Nephron (organoid): ENCODE results near the gene DIABLO.
"Not testable (repeated sequence)": the region's sequence is repeated elsewhere in the genome, so short reads cannot be mapped to it uniquely, and the experiment has no call there.

Experiments used
- H3K27ac Mint-ChIP-seq, 3 experiments: 2 replicates each; pipeline ENCODE4 v1.8.0; 2020; ENCODE audit warnings: mixed read lengths in 3 of 3, mild to moderate bottlenecking in 2 of 3, moderate library complexity in 1 of 3
- H3K27me3 Mint-ChIP-seq: 2 replicates; pipeline ENCODE4 v1.8.0; 2021; ENCODE audit warnings: low read depth, mild to moderate bottlenecking, moderate library complexity, mixed read lengths
- H3K36me3 Mint-ChIP-seq: 2 replicates; pipeline ENCODE4 v1.8.0; 2020; ENCODE audit warnings: low read depth, mixed read lengths
- H3K4me1 Mint-ChIP-seq: 2 replicates; pipeline ENCODE4 v1.8.0; 2020; ENCODE audit warnings: mixed read lengths
- H3K4me3 Mint-ChIP-seq, 3 experiments: 2 replicates each; pipeline ENCODE4 v1.8.0; 2020; ENCODE audit warnings: mild to moderate bottlenecking in 3 of 3, mixed read lengths in 3 of 3, moderate library complexity in 2 of 3
- H3K9me3 Mint-ChIP-seq: 2 replicates; pipeline ENCODE4 v1.8.0; 2020; ENCODE audit warnings: mixed read lengths
- CTCF ChIP-seq, 3 experiments: fragments of 200-600 bp; sonication (generic); IDR thresholded peaks; one replicate each; pipeline ENCODE4 v1.5.0; 2021; ENCODE audit warnings: antibody characterized with exemption in 3 of 3; ENCODE audit not compliant: unreplicated experiment in 3 of 3

Gene DIABLO

DNA sequence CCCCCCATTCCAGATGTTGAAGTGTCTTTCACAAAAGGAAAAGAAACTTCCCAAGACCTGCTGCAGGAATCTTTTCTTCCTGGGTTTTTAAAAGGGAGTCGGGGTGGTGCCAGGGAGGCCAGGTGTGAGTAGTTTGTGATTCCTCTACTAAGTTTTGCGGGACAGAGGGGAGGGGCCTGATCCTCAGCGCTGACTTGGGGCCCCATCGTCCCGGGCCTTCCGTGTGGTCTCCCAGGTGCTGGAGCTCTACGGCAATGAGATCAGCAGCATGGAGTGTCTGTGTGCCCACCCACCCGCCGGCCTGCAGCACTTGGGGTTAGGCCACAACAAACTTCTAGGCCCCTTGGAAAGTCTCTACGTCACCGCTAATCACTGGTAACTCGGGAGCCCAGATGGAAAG lies 38.4 kb downstream of the DIABLO start:
- Mint-ChIP-seq H3K27me3 (peaks cover 3% of the 10 kb centered on the region), H3K27ac (no peak overlapping the region), H3K36me3 (no peaks in the 10 kb centered on the region), H3K4me3 (no peak overlapping the region), H3K4me1 (no peaks in the 10 kb centered on the region), H3K9me3 (no peaks in the 10 kb centered on the region)
- no peak for TF ChIP-seq CTCF (IDR thresholded peaks at IDR 0.05; ENCODE audit: unreplicated experiment in 3 of 3)

GRCh38 chr12:122185494-122186082 lies 40.3 kb downstream of the DIABLO start:
- H3K27me3 Mint-ChIP-seq, result peaks cover 6% of the 10 kb centered on the region
- no peak for TF ChIP-seq CTCF (IDR thresholded peaks at IDR 0.05; ENCODE audit: unreplicated experiment in 3 of 3)

DNA sequence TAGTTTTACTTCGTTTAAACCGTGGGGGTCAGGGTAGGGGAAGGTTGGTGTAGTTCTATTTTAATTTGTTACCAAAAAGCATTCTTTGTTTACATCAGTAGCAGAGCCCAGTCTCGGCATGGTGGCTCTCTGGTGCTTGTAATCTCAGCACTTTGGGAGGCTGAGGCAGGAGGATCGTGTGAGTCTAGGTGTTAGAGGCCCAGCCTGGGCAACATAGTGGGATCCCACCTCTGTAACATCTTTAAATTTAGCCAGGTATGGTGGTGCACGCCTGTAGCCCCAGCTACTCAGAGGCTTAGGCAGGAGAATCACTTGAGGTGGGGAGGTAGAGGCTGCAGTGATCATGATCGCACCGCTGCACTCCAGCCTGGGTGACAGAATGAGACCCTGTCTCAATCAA lies 40.8 kb downstream of the DIABLO start:
- H3K4me3 Mint-ChIP-seq, result peak overlapping the region; percentile 72 to 77 (median 76)
- TF ChIP-seq CTCF (IDR thresholded peaks at IDR 0.05; ENCODE audit: unreplicated experiment in 3 of 3), result no peak
- H3K36me3 Mint-ChIP-seq, result no peaks in the 10 kb centered on the region
- H3K27ac Mint-ChIP-seq, result no peak overlapping the region
- no peaks in the 10 kb centered on the region for H3K4me1 Mint-ChIP-seq
- H3K9me3 Mint-ChIP-seq, result no peaks in the 10 kb centered on the region
- H3K27me3 Mint-ChIP-seq, result peaks cover 10% of the 10 kb centered on the region

More at GRCh38 chr12:122185494-122186082, 40.3 kb downstream of the DIABLO start:
- no peaks in the 10 kb centered on the region for H3K9me3 Mint-ChIP-seq
- no peak overlapping the region for H3K27ac Mint-ChIP-seq
- H3K4me1 Mint-ChIP-seq, result no peaks in the 10 kb centered on the region
- H3K36me3 Mint-ChIP-seq, result no peaks in the 10 kb centered on the region
- no peak overlapping the region for H3K4me3 Mint-ChIP-seq

- Mint-ChIP-seq H3K36me3 (no peaks in the 10 kb centered on the region), H3K4me3 (peak overlapping the region; percentile 72 to 77 (median 76)), H3K27me3 (peaks cover 10% of the 10 kb centered on the region), H3K27ac (no peak overlapping the region), H3K4me1 (no peaks in the 10 kb centered on the region), H3K9me3 (no peaks in the 10 kb centered on the region)
- no peak for TF ChIP-seq CTCF (IDR thresholded peaks at IDR 0.05; ENCODE audit: unreplicated experiment in 3 of 3)
Observed at GRCh38 chr12:122184517-122184916, 41.3 kb downstream of the DIABLO start.

- Mint-ChIP-seq H3K36me3 (no peaks in the 10 kb centered on the region), H3K27me3 (peaks cover 10% of the 10 kb centered on the region), H3K27ac (no peak overlapping the region), H3K9me3 (no peaks in the 10 kb centered on the region), H3K4me3 (peak overlapping the region; percentile 72 to 76 (median 75)), H3K4me1 (no peaks in the 10 kb centered on the region)
- no peak for TF ChIP-seq CTCF (IDR thresholded peaks at IDR 0.05; ENCODE audit: unreplicated experiment in 3 of 3)
Observed at GRCh38 chr12:122183588-122183940, 42.3 kb downstream of the DIABLO start.

DNA sequence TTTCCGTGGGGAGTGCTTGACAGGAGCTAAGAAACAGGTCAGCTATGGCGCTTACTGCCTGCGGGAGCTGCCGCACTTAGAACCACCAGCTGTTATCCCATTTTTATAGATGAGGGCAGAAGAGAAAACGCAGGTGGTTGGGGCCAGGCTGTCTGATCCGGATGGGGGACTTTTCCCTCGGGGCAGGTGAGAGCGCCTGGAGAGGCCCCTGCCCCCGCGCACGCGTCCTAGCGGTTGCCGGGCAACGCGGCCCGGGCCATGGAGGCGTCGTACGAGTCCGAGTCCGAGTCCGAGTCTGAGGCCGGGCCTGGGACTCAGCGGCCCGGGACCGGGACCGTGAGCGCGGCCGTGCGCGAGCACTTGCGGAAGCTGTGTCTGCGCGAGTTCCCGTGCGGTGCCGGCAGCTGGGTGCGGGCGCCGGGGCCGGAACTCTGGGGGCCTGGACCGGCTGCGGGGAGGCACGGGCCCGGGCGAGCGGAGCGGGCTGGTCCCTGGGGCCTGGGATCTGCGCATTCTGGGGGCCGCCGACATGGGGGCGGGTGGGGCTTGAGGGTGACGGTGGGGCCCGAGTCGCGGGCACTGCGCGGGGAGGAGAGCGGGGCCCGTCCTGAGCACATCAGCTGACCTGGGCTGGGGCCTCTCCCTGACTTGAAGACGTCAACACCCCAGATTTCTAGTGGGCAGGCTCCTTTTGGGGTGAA lies 42.8 kb downstream of the DIABLO start, which contains the start of gene LRRC43:
Gene LRRC43 (plus strand): TSS at position 237 of the 701 bp plus-strand sequence. CDS start 22 bp downstream, at position 259.
- Mint-ChIP-seq H3K9me3 (no peaks in the 10 kb centered on the region), H3K36me3 (no peaks in the 10 kb centered on the region), H3K27me3 (peaks cover 16% of the 10 kb centered on the region)

DNA sequence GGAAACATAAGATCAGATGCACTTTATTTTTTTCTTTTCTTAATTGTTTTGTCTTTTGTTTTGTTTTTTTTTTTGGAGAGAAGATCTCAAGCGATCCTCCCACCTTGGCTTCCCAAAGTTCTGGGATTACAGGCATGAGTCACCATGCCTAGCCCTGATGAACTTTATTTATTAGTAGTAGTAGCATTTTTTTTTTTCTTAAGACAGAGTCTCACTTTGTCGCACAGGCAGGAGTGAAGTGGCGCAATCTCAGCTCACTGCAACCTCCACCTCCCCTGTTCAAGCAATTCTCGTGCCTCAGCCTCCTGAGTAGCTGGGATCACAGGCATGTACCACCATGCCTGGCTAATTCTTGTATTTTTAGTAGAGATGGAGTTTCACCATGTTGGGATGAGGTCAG lies 49.4 kb downstream of the DIABLO start:
- not testable (repeated sequence) for H3K9me3 Mint-ChIP-seq, H3K4me3 Mint-ChIP-seq, H3K36me3 Mint-ChIP-seq, H3K4me1 Mint-ChIP-seq, H3K27ac Mint-ChIP-seq
- peaks cover 24% of the 10 kb centered on the region for H3K27me3 Mint-ChIP-seq

More for the DNA sequence above, 42.8 kb downstream of the DIABLO start, which contains the start of gene LRRC43:
- H3K4me3 Mint-ChIP-seq, result peak within 1 kb of the TSS; percentile 81 to 89 (median 88)
- TF ChIP-seq CTCF (IDR thresholded peaks at IDR 0.05; ENCODE audit: unreplicated experiment in 3 of 3), result no peak
- peak within 1 kb of the TSS in 2 of 3 experiments; percentile 27 to 44 for H3K27ac Mint-ChIP-seq
- no peaks in the 10 kb centered on the region for H3K4me1 Mint-ChIP-seq
